HG02970 (cell line): ENCODE data around the gene BCL11A.

ENCODE experiments used
- ATAC-seq: cut with Tn5 transposase; IDR thresholded peaks from one replicate; pipeline ENCODE4 v1.9.1; 2021; ENCODE audit warnings: mild to moderate bottlenecking, moderate library complexity, moderate number of reproducible peaks; ENCODE audit not compliant: unreplicated experiment, low FRiP score

BCL11A gene

GRCh38 chr2:60548311-60548710, 5.1 kb downstream of the BCL11A start:
- ATAC-seq: no peak

DNA sequence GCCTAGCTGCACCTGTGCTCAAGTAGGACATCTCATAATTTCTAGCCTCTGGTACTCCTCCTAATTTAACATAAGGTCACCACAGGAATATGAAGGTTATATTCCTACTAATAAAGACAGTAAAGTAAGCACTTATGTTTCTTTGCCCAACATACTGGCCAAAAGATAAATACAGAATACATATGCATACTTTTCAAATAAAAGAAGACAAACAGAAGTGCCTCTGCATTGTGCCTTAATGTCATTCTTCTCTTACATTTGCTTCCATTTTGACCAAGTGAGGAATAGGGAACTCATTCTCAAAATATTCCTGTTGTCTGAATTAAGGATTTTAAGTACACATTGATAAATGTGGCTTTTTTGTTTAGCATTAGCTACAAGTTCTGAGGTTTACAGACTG, 5.6 kb downstream of the BCL11A start:
- no peak for ATAC-seq

GRCh38 chr2:60546756-60547420, 6.6 kb downstream of the BCL11A start:
- ATAC-seq: no peak

- no peak for ATAC-seq
These were observed 8.4 kb downstream of the BCL11A start for GRCh38 chr2:60544954-60545560.

DNA sequence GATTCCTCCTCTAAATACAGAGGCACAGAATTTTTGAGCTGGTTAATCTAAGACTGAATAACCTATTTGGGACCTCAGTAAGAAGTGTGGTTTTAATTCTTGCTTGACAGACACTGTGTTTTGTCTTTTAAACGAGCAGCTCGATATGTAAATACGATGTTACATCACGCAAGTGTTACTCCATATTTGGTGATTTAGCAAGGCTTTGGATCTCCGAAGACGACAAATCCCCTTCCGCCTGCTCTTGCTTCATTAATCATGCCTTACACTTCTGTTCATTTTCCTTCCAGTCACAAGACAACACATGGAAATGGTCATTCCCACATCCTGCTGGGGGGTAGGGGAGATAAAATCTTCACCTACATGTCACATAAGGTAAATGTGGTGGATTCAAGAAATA, 9.4 kb downstream of the BCL11A start:
- ATAC-seq: no peak

DNA sequence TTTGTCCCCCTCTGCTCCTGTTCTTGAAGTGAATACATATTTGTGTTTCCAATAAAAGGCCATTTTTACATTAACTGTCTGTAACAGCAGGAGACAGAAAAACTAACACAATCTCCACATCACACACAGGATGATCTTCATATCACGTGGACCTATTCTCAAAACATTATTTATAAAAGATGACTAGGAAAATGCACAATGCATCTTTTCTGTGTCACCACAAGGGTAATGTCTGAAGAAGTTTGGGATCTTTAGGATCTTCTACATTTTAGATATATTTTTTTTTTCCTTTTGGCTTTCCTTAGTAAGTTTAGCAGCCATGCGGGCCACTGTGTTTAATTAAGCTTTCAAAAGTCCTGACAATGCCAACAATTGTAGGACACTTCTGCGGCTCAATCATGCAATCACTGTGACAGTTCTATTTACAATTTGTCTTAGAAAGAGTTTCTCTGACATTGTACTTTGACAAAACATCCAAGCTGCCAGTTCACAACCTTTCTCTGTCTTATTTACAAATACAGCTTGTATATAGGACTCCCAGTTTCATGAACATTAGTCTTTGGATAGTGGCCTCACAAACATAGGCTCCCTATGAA, 12.3 kb downstream of the BCL11A start:
- no peak for ATAC-seq

- no peak for ATAC-seq
These were observed 13.4 kb downstream of the BCL11A start for GRCh38 chr2:60540074-60540473.

DNA sequence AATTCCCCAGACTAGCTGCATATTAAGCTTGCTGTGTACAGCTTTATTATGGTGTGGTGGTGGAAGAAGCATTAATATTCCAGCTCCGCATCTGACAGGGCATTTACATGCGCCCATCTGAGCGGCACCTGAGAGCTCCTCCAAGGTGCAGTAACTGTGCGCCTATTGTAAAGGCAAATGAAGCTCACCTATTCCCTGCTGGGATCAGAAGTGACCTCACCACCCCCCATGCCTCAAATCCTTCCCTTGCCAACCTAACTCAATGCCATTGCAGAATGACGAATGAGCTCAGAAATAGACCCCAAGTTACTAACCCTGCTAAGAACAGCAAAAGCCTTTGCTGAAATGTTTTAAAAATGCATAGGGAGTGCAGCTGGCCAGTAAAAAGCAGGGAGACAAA, 14.3 kb downstream of the BCL11A start:
- no peak for ATAC-seq

DNA sequence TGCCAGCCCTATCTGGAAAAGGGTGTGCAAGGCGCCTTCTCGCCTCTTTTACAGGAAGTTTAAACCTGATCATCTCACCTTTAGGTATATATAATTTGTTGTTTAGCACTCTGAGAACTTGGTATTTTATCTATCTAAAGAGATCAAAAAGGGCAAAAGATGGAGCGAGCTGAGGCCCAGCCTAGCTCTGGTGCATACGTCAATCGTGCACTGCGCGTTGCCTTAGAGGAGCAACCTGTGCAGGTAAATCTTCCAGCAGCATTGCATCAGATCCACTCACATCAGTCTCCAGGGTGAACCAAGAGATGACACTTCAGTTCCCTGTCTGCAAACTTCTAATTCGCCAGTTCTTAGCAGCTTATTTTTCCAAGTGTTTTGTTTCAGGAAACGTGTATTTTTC, 15.4 kb downstream of the BCL11A start:
- ATAC-seq: no peak

- ATAC-seq: no peak
These were observed 16.7 kb downstream of the BCL11A start for GRCh38 chr2:60536746-60537145.

DNA sequence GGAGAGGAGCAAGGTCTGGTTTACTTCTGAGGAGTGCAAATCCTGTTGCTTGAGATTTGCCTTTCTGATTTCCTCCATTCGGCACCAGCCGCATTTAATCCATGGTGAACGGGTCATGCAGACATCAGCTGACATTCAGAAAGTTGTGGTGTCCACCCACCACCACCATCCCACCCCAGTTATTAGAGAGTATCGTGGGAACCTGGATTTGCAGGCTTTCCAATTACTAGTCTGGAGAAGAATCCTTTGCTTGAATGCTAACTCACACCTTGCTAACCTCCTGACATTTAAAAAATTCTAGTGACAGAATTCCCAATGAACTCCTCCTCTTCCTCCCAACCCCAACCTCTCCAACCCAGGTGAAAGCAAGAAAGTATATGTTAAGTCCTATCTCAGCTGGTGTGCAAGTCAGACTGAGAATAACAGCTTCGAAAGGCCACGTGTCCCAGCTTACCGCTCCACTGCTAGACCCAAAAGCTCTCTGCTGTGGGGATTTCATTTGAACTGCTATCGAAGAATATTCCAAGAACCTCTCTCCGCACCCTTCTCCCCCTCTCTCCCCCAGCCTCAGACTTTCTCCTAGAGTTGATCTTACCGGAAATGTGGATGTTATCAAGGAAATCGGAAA, 17.7 kb downstream of the BCL11A start:
- ATAC-seq: no peak

DNA sequence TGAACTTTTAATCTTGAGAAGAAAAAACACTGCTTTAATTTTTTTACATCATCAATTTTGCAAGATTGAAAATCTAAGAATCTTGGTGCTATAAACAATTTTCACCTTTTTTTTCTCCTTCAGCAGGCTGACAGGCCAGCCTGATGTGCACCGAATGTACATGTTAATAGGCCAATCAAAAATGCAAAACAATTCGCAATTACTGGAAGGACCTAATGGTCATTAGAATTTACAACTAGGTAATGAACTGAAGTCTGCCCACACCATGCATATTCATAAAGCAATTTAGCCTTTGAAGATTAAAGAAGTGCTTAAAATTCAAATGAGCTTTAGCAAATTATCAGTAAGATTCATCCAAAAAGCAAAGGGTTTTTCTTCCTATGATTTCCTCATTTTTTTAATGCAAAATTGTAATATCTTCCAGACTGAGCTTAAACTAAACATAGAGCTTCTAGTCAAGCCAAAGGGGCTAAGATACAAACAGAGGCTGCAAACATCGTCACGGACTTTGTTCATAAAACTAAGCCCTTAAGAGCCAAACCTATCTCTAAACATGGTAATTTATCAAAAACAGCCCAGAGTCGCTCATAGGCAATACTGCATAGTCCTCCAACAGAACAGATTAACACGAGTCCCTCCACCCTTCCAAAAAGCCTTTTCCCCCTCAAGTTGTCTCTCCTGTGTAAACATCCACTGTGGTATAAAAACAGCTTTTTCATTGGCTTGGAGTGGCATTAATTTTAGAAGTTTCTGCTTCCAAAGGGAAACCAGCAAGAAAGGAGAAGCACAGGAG, 18.4 kb downstream of the BCL11A start:
- no peak for ATAC-seq

- no peak for ATAC-seq
These were observed 19.3 kb downstream of the BCL11A start for GRCh38 chr2:60534052-60534685.

GRCh38 chr2:60533101-60534051, 20.1 kb downstream of the BCL11A start:
- no peak for ATAC-seq

GRCh38 chr2:60532421-60532820, 21.0 kb downstream of the BCL11A start:
- ATAC-seq: no peak

DNA sequence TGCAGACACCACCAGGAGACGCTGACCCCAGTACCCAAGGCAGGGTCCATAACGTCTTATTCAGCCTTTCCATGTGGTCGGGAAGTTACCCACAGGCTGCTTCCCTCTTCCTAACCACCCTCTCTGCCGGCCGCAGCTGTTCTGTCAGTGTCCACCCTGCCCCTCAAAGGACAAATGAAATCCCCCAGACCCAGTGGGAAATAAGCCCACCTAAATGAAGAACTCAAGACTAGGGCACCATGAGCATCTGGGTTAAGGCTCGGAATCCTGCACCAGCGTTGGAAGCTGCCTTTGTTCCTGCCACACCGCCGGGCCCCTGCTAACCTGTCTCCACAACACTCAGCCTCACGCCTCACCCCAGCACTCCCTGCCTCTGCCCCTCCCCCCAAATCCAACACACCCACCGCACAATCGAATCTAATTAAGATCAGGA, 21.7 kb downstream of the BCL11A start:
- no peak for ATAC-seq

DNA sequence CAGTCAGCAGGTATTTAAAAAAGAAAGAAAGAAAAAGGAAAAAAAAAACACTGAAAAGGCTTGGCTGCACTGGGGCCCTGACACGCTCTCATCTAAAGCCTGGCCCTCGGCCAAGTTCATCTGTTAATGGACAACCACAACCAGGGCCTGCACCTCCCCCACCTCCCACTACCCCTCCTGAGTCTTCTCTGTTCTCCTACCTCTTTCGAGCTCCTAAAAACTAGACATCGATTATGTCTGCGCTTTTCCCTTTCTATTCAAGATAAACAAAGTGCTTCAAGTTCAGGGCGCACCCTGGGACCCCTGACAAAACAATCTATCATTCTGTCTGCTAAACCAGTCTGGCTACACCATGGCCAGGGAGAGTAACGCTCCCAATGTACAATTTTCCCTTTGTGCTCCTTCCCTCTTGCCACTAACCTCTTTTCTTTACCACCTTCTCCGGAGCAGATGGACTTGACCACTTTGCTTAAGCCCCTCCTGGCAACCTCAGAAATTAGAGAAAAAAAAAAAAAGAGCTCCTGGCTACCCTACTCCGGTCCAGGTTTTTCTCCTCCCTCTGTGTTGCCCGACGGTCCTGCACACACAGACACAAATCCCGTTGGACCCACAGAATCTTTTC, 22.7 kb downstream of the BCL11A start:
- peak; percentile 57 for ATAC-seq

DNA sequence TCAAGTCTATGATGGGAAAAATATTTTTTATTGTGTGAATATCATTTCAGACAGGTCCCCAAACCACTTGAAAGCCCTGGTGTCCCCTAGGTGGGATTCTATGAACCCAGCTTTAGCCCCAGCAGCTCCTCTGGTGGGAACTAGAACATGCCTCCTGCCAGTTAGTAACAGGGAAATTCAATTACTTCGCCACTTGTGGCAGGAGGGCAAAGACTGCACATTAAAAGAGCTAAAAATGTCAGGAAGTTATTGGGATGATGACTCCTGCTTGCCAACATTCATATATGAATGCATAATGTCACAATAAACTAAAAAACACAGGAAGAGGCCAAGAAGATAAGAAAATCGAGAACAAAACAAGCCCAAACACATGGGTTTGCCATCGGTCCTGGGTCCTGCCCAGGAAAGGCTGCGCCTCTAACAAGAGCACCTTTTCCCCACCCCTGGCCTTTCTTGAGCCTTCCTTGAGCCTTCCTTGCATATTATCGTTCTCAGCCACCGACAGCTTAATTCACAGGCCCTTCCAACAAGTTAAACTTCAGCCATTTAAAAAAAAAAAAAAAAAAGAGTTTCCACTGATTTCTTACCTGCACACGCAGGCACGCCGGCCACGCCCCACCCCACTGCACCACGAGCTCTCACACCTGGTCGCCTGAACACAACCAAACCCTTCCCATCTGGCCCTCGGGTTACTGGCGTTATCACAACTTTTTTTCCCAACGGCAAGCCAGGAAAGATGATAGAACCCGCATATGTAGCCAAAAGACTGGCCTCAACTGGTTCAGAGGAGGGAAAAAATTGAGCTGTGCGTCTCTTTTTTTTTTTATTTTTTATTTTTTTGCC, 23.4 kb downstream of the BCL11A start:
- no peak for ATAC-seq
